ENCODE data around the gene INO80E. TPM values are rescaled to one million over a fixed set of nuclear protein-coding genes. Genes with fewer than 3 reads are reported as not detected.
"Not testable (repeated sequence)": the region's sequence is repeated elsewhere in the genome, so short reads cannot be mapped to it uniquely, and the experiment has no call there.

INO80E gene
- total RNA-seq = 112 and 119 TPM in 2 replicates

- Mint-ChIP-seq H3K4me1 (ENCODE audit: low read depth) (peaks cover 22% of the 10 kb centered on the region), H3K9me3 (no peaks in the 10 kb centered on the region), H3K27ac (peak within 1 kb of the TSS; percentile 96), H3K36me3 (ENCODE audit: low read depth) (peaks cover 66% of the 10 kb centered on the region), H3K27me3 (ENCODE audit: low read depth) (no peaks in the 10 kb centered on the region), H3K4me3 (ENCODE audit: low read depth) (peak within 1 kb of the TSS; percentile 98)
- DNase-seq (ENCODE audit: low spot score) = peak; percentile 99
- intact Hi-C loops (cut with micrococcal nuclease) = loop anchor here (10.0 kb wide), 1 partner anchor 131 kb away; the partner anchor contains the start of gene CDIPT
Measured at GRCh38 chr16:29995911-29996765, at the start of gene INO80E. TSS of gene INO80E (plus strand) at chr16:29996241. CDS start at chr16:29996311, 70 bp downstream.

- DNase-seq (ENCODE audit: low spot score) = no peak
- peaks cover 4% of the 10 kb centered on the region for H3K9me3 Mint-ChIP-seq
- no peaks in the 10 kb centered on the region for H3K4me1 Mint-ChIP-seq (ENCODE audit: low read depth)
- H3K27me3 Mint-ChIP-seq (ENCODE audit: low read depth) = no peaks in the 10 kb centered on the region
- intact Hi-C loops (cut with micrococcal nuclease) = no loop called here
- no peak overlapping the region for H3K27ac Mint-ChIP-seq
- no peak overlapping the region for H3K4me3 Mint-ChIP-seq (ENCODE audit: low read depth)
- H3K36me3 Mint-ChIP-seq (ENCODE audit: low read depth) = no peaks in the 10 kb centered on the region
Measured at GRCh38 chr16:29947897-29948296, 48.1 kb upstream of the INO80E start.

GRCh38 chr16:29950806-29951461 lies 45.1 kb upstream of the INO80E start:
- Mint-ChIP-seq H3K9me3 (peaks cover 4% of the 10 kb centered on the region), H3K4me3 (ENCODE audit: low read depth) (no peak overlapping the region)

GRCh38 chr16:29951625-29952365 lies 44.2 kb upstream of the INO80E start:
- H3K27ac Mint-ChIP-seq = no peak overlapping the region
- no peak for DNase-seq (ENCODE audit: low spot score)
- no peaks in the 10 kb centered on the region for H3K27me3 Mint-ChIP-seq (ENCODE audit: low read depth)
- intact Hi-C loops (cut with micrococcal nuclease) = no loop called here
- no peaks in the 10 kb centered on the region for H3K36me3 Mint-ChIP-seq (ENCODE audit: low read depth)
- no peaks in the 10 kb centered on the region for H3K4me1 Mint-ChIP-seq (ENCODE audit: low read depth)
- H3K9me3 Mint-ChIP-seq = peaks cover 4% of the 10 kb centered on the region
- no peak overlapping the region for H3K4me3 Mint-ChIP-seq (ENCODE audit: low read depth)

More at GRCh38 chr16:29950806-29951461, 45.1 kb upstream of the INO80E start:
- Mint-ChIP-seq H3K36me3 (ENCODE audit: low read depth) (no peaks in the 10 kb centered on the region), H3K4me1 (ENCODE audit: low read depth) (no peaks in the 10 kb centered on the region), H3K27ac (no peak overlapping the region), H3K27me3 (ENCODE audit: low read depth) (no peaks in the 10 kb centered on the region)
- intact Hi-C loops (cut with micrococcal nuclease) = no loop called here
- no peak for DNase-seq (ENCODE audit: low spot score)

- no peak overlapping the region for H3K4me3 Mint-ChIP-seq (ENCODE audit: low read depth)
- no peak for DNase-seq (ENCODE audit: low spot score)
- peaks cover 2% of the 10 kb centered on the region for H3K36me3 Mint-ChIP-seq (ENCODE audit: low read depth)
- H3K27ac Mint-ChIP-seq = no peak overlapping the region
- intact Hi-C loops (cut with micrococcal nuclease) = no loop called here
- no peaks in the 10 kb centered on the region for H3K9me3 Mint-ChIP-seq
- H3K27me3 Mint-ChIP-seq (ENCODE audit: low read depth) = no peaks in the 10 kb centered on the region
- peaks cover 17% of the 10 kb centered on the region for H3K4me1 Mint-ChIP-seq (ENCODE audit: low read depth)
Measured at GRCh38 chr16:29958756-29959155, 37.3 kb upstream of the INO80E start.

- DNase-seq (ENCODE audit: low spot score) = no peak
- Mint-ChIP-seq H3K27ac (no peak overlapping the region), H3K27me3 (ENCODE audit: low read depth) (no peaks in the 10 kb centered on the region), H3K4me3 (ENCODE audit: low read depth) (no peak overlapping the region), H3K36me3 (ENCODE audit: low read depth) (peaks cover 2% of the 10 kb centered on the region), H3K4me1 (ENCODE audit: low read depth) (peaks cover 17% of the 10 kb centered on the region), H3K9me3 (no peaks in the 10 kb centered on the region)
- intact Hi-C loops (cut with micrococcal nuclease) = no loop called here
Measured at GRCh38 chr16:29959293-29959692, 36.7 kb upstream of the INO80E start.

GRCh38 chr16:29959821-29960220 lies 36.2 kb upstream of the INO80E start:
- DNase-seq (ENCODE audit: low spot score); H3K27ac Mint-ChIP-seq: not testable (repeated sequence)

GRCh38 chr16:29961127-29961478 lies 34.9 kb upstream of the INO80E start:
- Mint-ChIP-seq H3K36me3 (ENCODE audit: low read depth) (peaks cover 7% of the 10 kb centered on the region), H3K27me3 (ENCODE audit: low read depth) (no peaks in the 10 kb centered on the region), H3K27ac (peak overlapping the region; percentile 62), H3K9me3 (no peaks in the 10 kb centered on the region), H3K4me1 (ENCODE audit: low read depth) (peaks cover 20% of the 10 kb centered on the region), H3K4me3 (ENCODE audit: low read depth) (peak overlapping the region; percentile 85)
- intact Hi-C loops (cut with micrococcal nuclease) = loop anchor here (5.0 kb wide), 1 partner anchor 34 kb away; the partner anchor contains the start of gene KCTD13
- no peak for DNase-seq (ENCODE audit: low spot score)

More at GRCh38 chr16:29959821-29960220, 36.2 kb upstream of the INO80E start:
- intact Hi-C loops (cut with micrococcal nuclease) = loop anchor here (5.0 kb wide), 1 partner anchor 33 kb away; the partner anchor contains the start of gene KCTD13
- not testable (repeated sequence) for H3K27me3 Mint-ChIP-seq (ENCODE audit: low read depth); H3K4me3 Mint-ChIP-seq (ENCODE audit: low read depth); H3K36me3 Mint-ChIP-seq (ENCODE audit: low read depth); H3K9me3 Mint-ChIP-seq
- peaks cover 18% of the 10 kb centered on the region for H3K4me1 Mint-ChIP-seq (ENCODE audit: low read depth)

GRCh38 chr16:29961479-29962343 lies 34.3 kb upstream of the INO80E start, which contains the start of gene TMEM219:
TSS of gene TMEM219 (plus strand) at chr16:29962079. CDS start at chr16:29963144, 1,065 bp downstream.
- intact Hi-C loops (cut with micrococcal nuclease) = loop anchor here (5.0 kb wide), 1 partner anchor 34 kb away; the partner anchor contains the start of gene KCTD13
- H3K27ac Mint-ChIP-seq = peak within 1 kb of the TSS; percentile 69
- H3K27me3 Mint-ChIP-seq (ENCODE audit: low read depth) = no peaks in the 10 kb centered on the region
- H3K9me3 Mint-ChIP-seq = no peaks in the 10 kb centered on the region
- peak within 1 kb of the TSS; percentile 85 for H3K4me3 Mint-ChIP-seq (ENCODE audit: low read depth)
- peak; percentile 93 for DNase-seq (ENCODE audit: low spot score)
- H3K36me3 Mint-ChIP-seq (ENCODE audit: low read depth) = peaks cover 7% of the 10 kb centered on the region
- peaks cover 20% of the 10 kb centered on the region for H3K4me1 Mint-ChIP-seq (ENCODE audit: low read depth)

GRCh38 chr16:29962344-29962994 lies 33.6 kb upstream of the INO80E start:
- intact Hi-C loops (cut with micrococcal nuclease) = loop anchor here (5.0 kb wide), 1 partner anchor 35 kb away; the partner anchor contains the start of gene KCTD13
- Mint-ChIP-seq H3K27me3 (ENCODE audit: low read depth) (no peaks in the 10 kb centered on the region), H3K27ac (peak overlapping the region; percentile 69), H3K9me3 (no peaks in the 10 kb centered on the region), H3K4me1 (ENCODE audit: low read depth) (peaks cover 20% of the 10 kb centered on the region), H3K4me3 (ENCODE audit: low read depth) (peak overlapping the region; percentile 85), H3K36me3 (ENCODE audit: low read depth) (peaks cover 7% of the 10 kb centered on the region)
- no peak for DNase-seq (ENCODE audit: low spot score)

GRCh38 chr16:29963021-29963743 lies 32.9 kb upstream of the INO80E start:
- intact Hi-C loops (cut with micrococcal nuclease) = loop anchor here (5.0 kb wide), 1 partner anchor 36 kb away; the partner anchor contains the start of gene KCTD13
- H3K4me1 Mint-ChIP-seq (ENCODE audit: low read depth) = peaks cover 20% of the 10 kb centered on the region
- DNase-seq (ENCODE audit: low spot score) = no peak

More at GRCh38 chr16:29963021-29963743, 32.9 kb upstream of the INO80E start:
- Mint-ChIP-seq H3K27ac (peak overlapping the region; percentile 69), H3K4me3 (ENCODE audit: low read depth) (peak overlapping the region; percentile 85), H3K9me3 (no peaks in the 10 kb centered on the region), H3K27me3 (ENCODE audit: low read depth) (no peaks in the 10 kb centered on the region), H3K36me3 (ENCODE audit: low read depth) (peaks cover 8% of the 10 kb centered on the region)
